ENCODE measurements around the gene MIPOL1.

The MIPOL1 gene

DNA sequence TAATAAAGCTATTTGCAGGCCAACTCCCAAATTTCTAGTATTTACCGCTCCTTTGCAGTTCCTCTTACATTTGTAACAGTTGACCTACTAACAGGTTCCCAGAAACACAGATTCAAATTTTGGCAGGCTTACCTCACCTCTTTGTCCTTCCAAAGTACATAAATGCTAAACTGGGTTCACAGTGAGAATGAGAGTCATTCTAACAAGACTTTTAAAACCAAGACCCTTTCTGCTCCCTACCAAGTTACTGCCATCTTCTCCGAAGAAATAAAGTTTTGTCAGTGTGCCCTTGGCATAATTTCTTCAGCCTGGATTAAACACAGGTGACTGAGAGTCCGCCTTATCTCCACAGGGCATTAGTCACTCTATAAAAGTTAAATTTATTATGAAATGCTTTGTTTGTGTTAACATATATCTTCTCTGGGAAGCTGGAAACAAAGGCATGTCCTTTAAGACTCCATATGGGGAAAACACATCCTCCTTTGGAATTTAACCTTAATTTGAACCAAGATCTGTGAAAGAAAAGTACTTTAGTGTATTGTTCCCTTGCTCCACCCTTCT lies 369.2 kb downstream of the MIPOL1 start:
- Mint-ChIP-seq H3K27me3 (peaks cover 3% of the 10 kb centered on the region), H3K4me1 (no peaks in the 10 kb centered on the region), H3K4me3 (no peak overlapping the region), H3K9me3 (peaks cover 0 to 5% of the 10 kb centered on the region in 2 donors), H3K27ac (no peak overlapping the region)
- no peak for DNase-seq
- ATAC-seq: no peak

DNA sequence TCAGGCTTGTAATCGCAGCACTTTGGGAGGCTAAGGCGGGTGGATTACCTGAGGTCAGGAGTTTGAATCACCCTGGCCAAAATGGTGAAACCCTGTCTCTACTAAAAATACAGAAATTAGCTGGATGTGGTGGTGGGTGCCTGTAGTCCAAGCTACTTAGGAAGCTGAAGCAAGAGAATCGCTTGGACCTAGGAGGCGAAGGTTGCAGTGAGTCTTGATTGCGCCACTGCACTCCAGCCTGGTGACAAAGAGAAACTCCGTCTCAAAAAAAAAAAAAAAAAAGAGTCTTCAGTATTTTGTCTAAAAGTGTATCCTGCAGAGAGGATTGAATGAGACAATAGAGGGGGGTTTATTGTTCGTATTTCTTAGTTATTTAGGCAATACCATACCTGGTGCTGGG lies 372.0 kb downstream of the MIPOL1 start:
- ATAC-seq (no peak), DNase-seq (no peak)
- peaks cover 6 to 9% of the 10 kb centered on the region in 2 donors for H3K9me3 Mint-ChIP-seq

DNA sequence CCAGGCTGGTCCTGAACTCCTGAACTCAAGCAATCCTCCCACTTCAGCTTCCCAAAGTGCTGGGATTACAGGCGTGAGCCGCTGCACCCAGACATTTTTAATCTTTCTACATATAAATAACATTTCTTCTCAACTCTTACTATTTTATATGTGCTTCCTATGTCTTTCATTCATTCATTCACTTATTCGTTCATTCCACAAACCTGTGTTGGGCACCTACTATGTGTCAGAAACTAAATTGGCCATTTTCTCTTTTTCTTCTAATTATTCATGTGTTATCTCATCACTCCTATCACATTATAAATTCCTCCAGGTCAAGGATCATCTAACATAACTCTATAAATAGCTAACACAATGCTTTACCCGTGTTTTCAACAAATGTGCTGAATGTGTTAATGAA lies 373.7 kb downstream of the MIPOL1 start:
- ATAC-seq (no peak), DNase-seq (no peak)
- H3K27me3 Mint-ChIP-seq: peaks cover 10% of the 10 kb centered on the region
- H3K9me3 Mint-ChIP-seq: peaks cover 9% of the 10 kb centered on the region in 2 donors
- H3K27ac Mint-ChIP-seq: no peak overlapping the region
- H3K4me3 Mint-ChIP-seq: no peak overlapping the region
- H3K4me1 Mint-ChIP-seq: no peaks in the 10 kb centered on the region

More for the DNA sequence above, 372.0 kb downstream of the MIPOL1 start:
- H3K27me3 Mint-ChIP-seq: peaks cover 10% of the 10 kb centered on the region
- no peak overlapping the region for H3K27ac Mint-ChIP-seq
- H3K4me1 Mint-ChIP-seq: no peaks in the 10 kb centered on the region
- no peak overlapping the region for H3K4me3 Mint-ChIP-seq

DNA sequence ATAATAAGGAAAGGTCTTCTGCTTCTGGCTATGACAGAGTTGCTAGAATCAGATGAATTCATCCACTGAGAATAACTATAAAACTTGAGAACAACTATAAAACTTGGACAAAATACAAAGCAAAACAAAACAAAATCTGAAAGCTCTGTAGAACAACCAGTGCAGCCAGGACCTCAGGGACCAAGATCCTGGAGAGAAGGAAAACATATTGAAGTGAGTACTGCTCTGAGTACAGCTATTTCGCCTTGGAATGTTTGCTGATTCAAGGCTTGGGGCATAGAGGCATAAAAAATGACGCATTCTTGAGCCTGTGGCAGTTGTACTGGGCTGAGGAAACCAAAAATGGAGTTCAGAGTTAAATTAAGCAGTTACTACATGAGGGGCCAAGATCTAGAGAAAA lies 375.6 kb downstream of the MIPOL1 start:
- Mint-ChIP-seq H3K27me3 (peaks cover 10% of the 10 kb centered on the region), H3K9me3 (peaks cover 9 to 18% of the 10 kb centered on the region in 2 donors), H3K27ac (no peak overlapping the region), H3K4me1 (no peaks in the 10 kb centered on the region), H3K4me3 (no peak overlapping the region)
- ATAC-seq (no peak), DNase-seq (no peak)

DNA sequence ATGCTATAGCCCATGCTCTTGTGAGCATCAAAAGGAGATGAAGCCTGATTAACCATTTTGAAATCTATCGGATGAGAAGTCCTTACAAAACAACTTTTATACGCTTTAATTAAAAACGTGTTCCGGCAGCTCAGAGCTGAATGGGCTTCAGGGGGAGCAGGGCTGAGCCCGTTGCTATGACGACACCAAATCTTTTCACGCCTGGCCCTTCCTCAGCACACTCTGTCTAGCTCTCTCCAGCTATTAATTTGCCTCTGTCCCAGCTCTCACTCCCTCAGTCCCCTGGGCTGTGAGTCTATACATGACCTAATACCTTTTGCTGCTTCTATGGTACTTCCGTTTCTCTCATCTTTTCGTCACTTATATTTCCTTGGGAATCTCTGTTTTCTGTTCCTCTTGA lies 381.5 kb downstream of the MIPOL1 start:
- no peak for ATAC-seq
- Mint-ChIP-seq H3K27me3 (peaks cover 33% of the 10 kb centered on the region), H3K9me3 (peaks cover 0 to 25% of the 10 kb centered on the region in 2 donors), H3K4me1 (no peaks in the 10 kb centered on the region), H3K27ac (no peak overlapping the region), H3K4me3 (no peak overlapping the region)
- no peak for DNase-seq

DNA sequence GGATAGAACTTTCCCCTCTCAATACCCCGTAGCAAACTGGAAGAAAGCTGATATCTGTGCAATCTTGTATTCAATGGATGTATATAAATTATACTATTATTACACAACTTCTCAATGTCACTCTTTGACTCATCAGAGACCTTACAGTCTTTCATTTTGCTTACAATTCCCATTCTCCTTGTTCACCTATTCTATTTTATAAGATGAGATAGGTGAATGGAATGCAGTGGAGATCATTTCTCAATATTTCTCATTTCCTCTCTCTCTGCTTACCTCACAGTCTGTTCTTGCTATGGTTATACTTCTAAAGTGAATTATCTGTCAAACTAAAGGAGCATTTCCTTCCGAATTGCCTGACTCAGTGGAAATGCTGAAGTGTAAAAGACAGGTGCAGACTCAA lies 382.4 kb downstream of the MIPOL1 start:
- Mint-ChIP-seq H3K9me3 (peaks cover 0 to 18% of the 10 kb centered on the region in 2 donors), H3K27me3 (peaks cover 42% of the 10 kb centered on the region), H3K27ac (no peak overlapping the region), H3K4me1 (no peaks in the 10 kb centered on the region), H3K4me3 (no peak overlapping the region)
- ATAC-seq (no peak), DNase-seq (no peak)

DNA sequence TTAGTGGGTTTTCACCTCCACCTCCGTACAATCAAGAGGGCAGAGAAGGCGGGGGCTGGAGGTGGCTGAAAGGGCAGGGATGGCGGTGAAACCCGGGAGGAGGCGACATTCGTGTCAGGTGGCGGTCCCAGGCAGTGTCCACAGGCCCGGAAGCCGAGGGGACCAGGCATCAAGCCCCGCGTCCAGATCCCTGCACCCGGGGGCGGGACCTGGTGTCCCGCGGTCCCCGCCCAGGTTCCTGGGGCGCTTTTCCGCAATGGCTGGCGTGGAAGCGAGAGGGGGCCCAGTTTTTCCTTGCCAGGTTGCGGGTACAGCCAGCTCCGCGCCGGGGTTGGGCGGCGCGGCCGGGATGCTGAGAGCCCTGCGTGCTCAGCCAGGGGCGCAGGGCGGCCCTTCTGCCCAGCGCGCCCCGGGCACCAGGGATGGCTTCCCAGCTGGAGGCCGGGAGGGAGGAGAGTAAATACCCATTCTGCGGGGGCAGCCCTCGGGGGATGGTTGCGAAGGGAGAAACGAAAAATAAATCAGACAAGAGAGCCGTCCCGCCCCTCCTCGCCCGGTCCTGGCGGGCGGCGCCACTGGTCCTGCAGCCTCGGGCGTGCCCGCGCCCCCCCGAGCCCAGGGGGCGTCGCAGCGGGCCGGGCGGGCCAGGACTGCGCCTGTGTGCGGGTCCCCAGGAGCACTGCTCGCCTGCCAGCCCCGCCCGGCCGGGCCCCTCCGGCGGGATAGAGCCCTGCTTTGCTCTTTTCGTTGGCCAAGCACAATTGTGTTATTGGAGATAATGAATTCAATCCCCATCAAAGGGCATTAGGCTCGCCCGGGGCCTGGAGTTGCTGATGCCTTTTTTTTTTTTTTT lies 385.8 kb downstream of the MIPOL1 start:
- ATAC-seq (no peak), DNase-seq (no peak)
- Mint-ChIP-seq H3K9me3 (peaks cover 7% of the 10 kb centered on the region in 2 donors), H3K4me3 (no peak overlapping the region), H3K27ac (no peak overlapping the region), H3K27me3 (peaks cover 74% of the 10 kb centered on the region), H3K4me1 (no peaks in the 10 kb centered on the region)

DNA sequence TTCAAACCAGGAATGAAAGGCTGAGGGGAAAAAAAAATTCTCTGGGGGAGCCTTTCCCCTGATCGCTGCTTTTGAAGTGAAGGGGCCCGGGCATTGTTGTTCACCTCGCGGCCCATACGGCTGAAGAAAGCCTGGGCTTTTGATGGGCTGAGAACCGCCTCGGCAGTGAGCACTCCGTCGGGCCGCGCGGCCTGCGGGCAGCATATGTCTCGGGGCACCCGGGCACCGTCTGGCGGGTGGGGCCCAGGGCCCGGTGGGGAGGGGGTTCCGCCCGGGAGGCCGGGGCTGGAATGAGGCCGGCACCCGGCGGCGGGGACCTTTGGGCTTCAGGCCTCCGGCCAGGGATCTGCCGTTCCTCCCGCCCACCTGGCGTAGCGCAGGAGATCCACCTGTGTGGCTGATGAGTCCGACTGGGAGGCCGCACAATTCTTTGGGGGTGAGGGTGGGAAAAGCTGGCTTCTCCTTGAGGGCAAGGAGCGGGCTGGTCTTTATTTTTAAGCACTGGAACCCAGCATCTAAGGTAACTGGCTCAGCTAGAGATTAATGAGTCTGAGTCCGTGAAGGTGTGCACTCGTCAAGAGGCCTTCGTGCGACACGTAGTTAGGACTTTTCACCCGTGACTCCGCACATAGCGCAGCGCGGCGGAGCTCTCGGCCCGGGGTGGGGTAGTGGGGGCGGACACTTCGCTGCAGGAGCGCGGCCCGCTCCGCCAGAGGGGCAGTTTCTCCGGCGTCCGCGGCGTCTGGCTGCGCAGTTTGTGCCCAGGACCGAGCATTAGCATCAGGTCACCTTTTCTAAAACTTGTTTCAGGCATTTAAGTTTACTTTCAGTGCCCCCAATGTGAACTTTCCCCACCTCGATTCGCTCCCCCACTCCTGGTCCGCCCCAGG lies 386.7 kb downstream of the MIPOL1 start:
- no peak for ATAC-seq
- H3K27ac Mint-ChIP-seq: no peak overlapping the region
- DNase-seq: no peak
- no peaks in the 10 kb centered on the region for H3K4me1 Mint-ChIP-seq
- peaks cover 7 to 13% of the 10 kb centered on the region in 2 donors for H3K9me3 Mint-ChIP-seq
- H3K4me3 Mint-ChIP-seq: no peak overlapping the region
- peaks cover 77% of the 10 kb centered on the region for H3K27me3 Mint-ChIP-seq

DNA sequence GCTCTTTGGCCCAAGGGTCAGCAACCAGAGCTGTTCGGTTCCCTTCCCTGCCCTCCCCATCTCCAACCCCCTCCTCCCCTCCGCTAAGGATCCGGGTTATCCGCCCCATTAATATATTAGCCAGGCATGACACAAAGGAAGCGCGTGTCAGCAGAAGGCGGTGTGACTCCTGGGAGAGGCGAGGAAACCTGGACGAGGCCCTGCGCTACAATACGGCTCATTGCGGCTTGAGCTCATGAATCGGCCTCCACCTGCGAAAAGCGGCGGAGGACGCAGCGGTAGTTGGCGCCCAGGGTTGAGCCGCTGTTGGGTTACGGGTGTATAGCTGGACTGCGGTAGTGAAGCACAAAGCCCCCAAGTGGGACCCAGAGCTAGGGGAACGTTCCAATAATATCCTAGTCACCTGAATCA lies 387.4 kb downstream of the MIPOL1 start:
- DNase-seq (no peak), ATAC-seq (no peak)
- peaks cover 7 to 9% of the 10 kb centered on the region in 2 donors for H3K9me3 Mint-ChIP-seq
- no peak overlapping the region for H3K4me3 Mint-ChIP-seq
- H3K4me1 Mint-ChIP-seq: no peaks in the 10 kb centered on the region
- peaks cover 74% of the 10 kb centered on the region for H3K27me3 Mint-ChIP-seq
- H3K27ac Mint-ChIP-seq: no peak overlapping the region

DNA sequence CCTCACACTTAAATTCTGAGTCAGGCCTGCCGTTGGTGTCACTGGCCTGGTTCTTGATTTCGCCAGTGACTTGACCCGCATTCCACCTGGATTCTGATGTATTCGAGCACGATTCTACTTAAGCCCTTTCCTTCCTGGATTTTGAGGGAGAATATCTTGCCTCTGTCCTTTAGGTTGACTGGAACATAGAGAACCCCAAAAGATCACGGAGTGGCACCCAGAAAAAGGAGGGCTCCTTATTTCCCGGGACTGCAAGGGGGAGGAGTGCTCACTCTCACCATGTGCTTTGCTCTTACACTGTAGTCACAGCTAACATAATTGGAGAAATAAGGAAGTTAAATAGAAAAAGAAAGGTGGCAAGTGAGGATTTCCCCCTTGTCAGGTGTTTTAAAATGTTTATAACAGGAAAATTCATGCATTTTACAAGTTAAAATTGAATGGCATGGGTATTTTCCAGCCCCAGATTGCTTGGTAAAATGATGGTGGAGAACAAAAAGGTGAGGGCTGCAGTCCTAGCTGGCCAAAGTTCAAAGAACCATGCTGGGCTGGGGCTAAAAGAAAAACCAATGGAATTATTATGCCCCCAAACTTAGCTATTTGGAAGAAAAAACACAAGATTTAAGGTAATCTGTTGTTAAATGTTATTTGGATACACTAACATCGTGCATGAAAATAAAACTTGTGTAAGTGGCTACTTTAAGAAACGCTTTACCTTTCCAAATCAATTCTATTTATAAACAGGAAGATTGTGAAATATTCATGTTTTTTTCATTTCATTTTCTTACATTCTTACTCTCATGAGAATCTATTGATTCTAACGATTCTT lies 388.4 kb downstream of the MIPOL1 start:
- Mint-ChIP-seq H3K27me3 (peaks cover 77% of the 10 kb centered on the region), H3K4me1 (peaks cover 1% of the 10 kb centered on the region), H3K9me3 (peaks cover 9 to 11% of the 10 kb centered on the region in 2 donors), H3K27ac (no peak overlapping the region), H3K4me3 (no peak overlapping the region)
- DNase-seq (no peak), ATAC-seq (no peak)

DNA sequence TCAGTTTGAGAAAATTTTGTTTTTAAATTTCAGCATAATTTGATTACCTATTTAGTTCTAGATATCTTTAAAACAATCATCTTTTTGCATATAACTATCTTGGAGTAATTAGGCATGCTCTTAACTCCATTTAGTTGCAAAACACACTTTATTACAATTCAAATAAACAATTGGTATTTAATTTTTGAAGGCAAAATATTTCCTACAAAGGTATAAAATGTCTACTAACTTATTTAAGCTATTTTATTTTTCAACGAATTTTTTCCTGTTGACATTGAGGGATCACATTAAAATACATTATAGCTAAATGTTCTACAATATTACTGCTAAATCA lies 389.0 kb downstream of the MIPOL1 start:
- peaks cover 4% of the 10 kb centered on the region for H3K4me1 Mint-ChIP-seq
- ATAC-seq (no peak), DNase-seq (no peak)
- H3K4me3 Mint-ChIP-seq: no peak overlapping the region
- H3K27me3 Mint-ChIP-seq: peaks cover 83% of the 10 kb centered on the region
- peaks cover 14% of the 10 kb centered on the region in 2 donors for H3K9me3 Mint-ChIP-seq
- no peak overlapping the region for H3K27ac Mint-ChIP-seq

DNA sequence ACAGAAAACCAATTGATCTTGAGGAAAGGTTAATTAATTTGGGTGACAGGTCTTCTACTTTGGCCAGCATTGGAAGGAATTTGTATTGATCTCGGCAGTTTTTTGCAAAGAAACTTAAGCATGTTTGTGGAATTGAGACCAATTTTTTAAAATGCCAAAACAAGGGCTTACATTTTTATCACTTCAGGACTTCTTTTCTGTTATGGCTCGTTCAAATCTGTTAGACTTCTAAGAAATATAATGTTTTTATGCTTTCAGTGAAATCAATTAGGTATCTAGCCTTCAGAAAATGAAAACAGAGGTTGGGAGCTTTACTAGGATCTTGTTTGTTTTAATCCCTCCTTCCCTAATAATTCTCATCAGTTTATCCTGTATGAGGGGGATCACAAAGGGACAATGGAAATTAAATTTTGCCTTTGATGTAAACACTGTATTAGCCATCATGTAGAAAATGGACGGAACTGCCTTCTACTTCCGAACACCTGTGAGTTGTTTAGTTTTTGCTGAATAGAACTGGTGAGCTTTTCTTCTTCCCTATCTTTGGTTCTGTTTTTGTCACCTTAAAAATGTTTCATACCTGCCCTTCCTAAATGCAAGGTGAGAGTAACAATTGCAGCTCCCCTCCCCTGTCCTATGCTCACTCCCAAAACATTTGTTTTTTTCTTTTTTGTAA lies 389.5 kb downstream of the MIPOL1 start:
- ATAC-seq: no peak
- H3K9me3 Mint-ChIP-seq: peaks cover 14 to 16% of the 10 kb centered on the region in 2 donors
- DNase-seq: no peak
- H3K4me1 Mint-ChIP-seq: peaks cover 4% of the 10 kb centered on the region
- H3K27ac Mint-ChIP-seq: no peak overlapping the region
- no peak overlapping the region for H3K4me3 Mint-ChIP-seq
- H3K27me3 Mint-ChIP-seq: peaks cover 88% of the 10 kb centered on the region

DNA sequence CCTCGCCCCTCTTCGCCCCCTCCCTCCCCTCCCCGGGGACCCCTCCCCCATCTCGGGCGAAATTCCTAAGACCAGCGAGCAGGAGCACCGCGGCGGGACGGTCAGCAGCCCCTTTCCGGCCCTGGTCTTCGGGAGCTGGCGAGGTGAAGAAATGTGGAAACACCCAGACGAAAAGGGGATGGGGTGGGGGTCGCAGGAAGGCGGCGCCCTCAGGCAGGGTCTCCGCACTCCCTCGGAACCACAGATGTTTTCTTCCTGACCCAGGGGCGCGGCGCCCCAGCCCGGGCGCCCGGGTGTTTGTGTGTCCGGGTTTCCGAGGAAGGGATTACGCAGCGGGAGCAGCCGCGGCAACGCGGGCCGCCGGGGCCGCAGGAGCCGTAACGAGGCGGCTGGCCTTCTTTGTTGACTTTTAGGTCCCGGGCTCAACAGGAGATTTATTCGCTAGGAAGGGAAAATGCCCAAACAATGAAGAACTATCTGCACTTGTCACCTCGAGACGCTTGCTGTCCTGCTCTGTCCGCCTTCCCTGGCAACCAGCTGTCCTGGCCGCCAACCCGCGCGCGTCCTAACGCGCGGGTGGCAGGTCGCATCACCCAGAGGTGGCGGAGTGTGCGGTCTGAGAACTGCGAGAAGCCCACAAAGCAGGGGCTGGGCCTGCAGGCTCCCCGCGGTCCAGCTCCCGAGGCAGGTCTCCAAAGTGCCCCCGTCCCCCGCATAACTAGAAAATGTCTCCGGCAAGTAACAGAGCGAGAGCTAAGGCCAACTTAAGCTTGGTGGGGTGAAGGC lies 390.3 kb downstream of the MIPOL1 start:
- Mint-ChIP-seq H3K4me3 (no peak overlapping the region), H3K9me3 (peaks cover 18 to 22% of the 10 kb centered on the region in 2 donors), H3K27me3 (peaks cover 91% of the 10 kb centered on the region), H3K27ac (no peak overlapping the region), H3K4me1 (peaks cover 12% of the 10 kb centered on the region)
- no peak for ATAC-seq
- DNase-seq: no peak

DNA sequence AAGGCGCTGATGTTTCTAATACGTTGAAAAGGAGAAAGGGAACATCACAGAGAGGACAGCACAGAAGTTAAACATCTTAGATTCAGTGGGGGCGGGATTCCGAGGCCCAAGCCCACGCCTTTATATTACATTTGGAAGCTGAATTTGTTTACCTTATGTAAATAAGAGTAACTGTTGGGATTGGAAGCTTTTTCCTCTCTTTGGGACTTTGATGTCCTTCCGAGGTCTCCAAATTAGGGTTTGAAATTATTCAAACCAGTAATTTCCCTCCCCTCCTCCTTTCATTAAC lies 390.9 kb downstream of the MIPOL1 start:
- Mint-ChIP-seq H3K4me1 (peaks cover 12% of the 10 kb centered on the region), H3K27me3 (peaks cover 91% of the 10 kb centered on the region), H3K9me3 (peaks cover 18 to 22% of the 10 kb centered on the region in 2 donors), H3K4me3 (no peak overlapping the region), H3K27ac (no peak overlapping the region)
- ATAC-seq: no peak
- DNase-seq: no peak
